Measurements from ENCODE around the gene EYA4. TPM values are rescaled to one million over a fixed set of nuclear protein-coding genes. Genes with fewer than 3 reads are reported as not detected.

EYA4 gene
- polyA plus RNA-seq, 1 of the 3 experiments (the other 2 are of a cell fraction) = 0.08 TPM

GRCh38 chr6:133559926-133560325 lies 318.8 kb downstream of the EYA4 start:
- TF ChIP-seq SMC3 (IDR thresholded peaks at IDR 0.05; ENCODE audit: low read depth, low read length) (no peak), EP300 (IDR thresholded peaks at IDR 0.05; ENCODE audit: borderline replicate concordance in 1 of 2, low read depth in 1 of 2, low read length in 1 of 2) (no peak), RXRA (IDR thresholded peaks at IDR 0.05; ENCODE audit: borderline replicate concordance, low read depth) (no peak), YY1 (IDR thresholded peaks at IDR 0.05; ENCODE audit: low read depth) (no peak), NFIC (IDR thresholded peaks at IDR 0.05; ENCODE audit: borderline replicate concordance) (no peak), NRF1 (IDR thresholded peaks at IDR 0.05; ENCODE audit: low read depth, low read length) (no peak), POLR2AphosphoS5 (IDR thresholded peaks at IDR 0.05; ENCODE audit: low read depth, low read length) (no peak), GABPA (IDR thresholded peaks at IDR 0.05; ENCODE audit: low read depth) (no peak), ELF1 (IDR thresholded peaks at IDR 0.05) (no peak), ZBTB33 (IDR thresholded peaks at IDR 0.05; ENCODE audit: borderline replicate concordance, low read depth) (no peak), REST (IDR thresholded peaks at IDR 0.05; ENCODE audit: low read depth, low read length) (no peak), USF2 (IDR thresholded peaks at IDR 0.05; ENCODE audit: borderline replicate concordance, low read depth, low read length) (no peak), TAF1 (IDR thresholded peaks at IDR 0.05; ENCODE audit: borderline replicate concordance, low read depth, low read length) (no peak), MEF2A (IDR thresholded peaks at IDR 0.05; ENCODE audit: borderline replicate concordance, low read depth) (no peak)

More at GRCh38 chr6:133559926-133560325, 318.8 kb downstream of the EYA4 start:
- no peak overlapping the region for H2AFZ ChIP-seq (ENCODE audit: low read depth)
- H3K4me1 ChIP-seq (ENCODE audit: control insufficient read depth in 1 of 2, insufficient read depth in 2 of 2, low read depth in 1 of 2, low read length in 1 of 2) = no peaks in the 10 kb centered on the region
- H3K79me2 ChIP-seq (ENCODE audit: insufficient read depth) = no peaks in the 10 kb centered on the region
- no peak overlapping the region for H3K4me3 ChIP-seq (ENCODE audit: low read depth in 2 of 2, low read length in 1 of 2)
- ChIA-PET CTCF (interaction anchor here (1.2 kb wide), 1 partner anchor 10 kb away, joined by 4 read pairs; no protein-coding TSS in a partner anchor), POLR2A (no interaction called here)
- DNase-seq = no peak
- H3K36me3 ChIP-seq (replicated peaks in 1 of 2; ENCODE audit: control insufficient read depth in 1 of 2, insufficient read depth in 2 of 2, low read length in 1 of 2) = no peaks in the 10 kb centered on the region
- H3K9ac ChIP-seq = no peak overlapping the region
- no peaks in the 10 kb centered on the region for H4K20me1 ChIP-seq (ENCODE audit: insufficient read depth)
- H3K4me2 ChIP-seq = no peak overlapping the region
- no peaks in the 10 kb centered on the region for H3F3A ChIP-seq (replicated peaks; ENCODE audit: insufficient read depth)
- H3K9me3 ChIP-seq = no peaks in the 10 kb centered on the region
- WGBS (ENCODE audit: low lambda C conversion rate) = 2% methylated on average over 2 of the region's 2 CpGs
- no peak overlapping the region for H3K27ac ChIP-seq (ENCODE audit: low read depth in 2 of 2, low read length in 1 of 2)
- H3K27me3 ChIP-seq (ENCODE audit: insufficient read depth) = peaks cover 9% of the 10 kb centered on the region; the same call in 1 of the 2 replicates
- H3K9me2 ChIP-seq = no peaks in the 10 kb centered on the region
